KBM-7 (cell line): ENCODE data around the gene TALDO1.

Experiments used
- DNase-seq: peaks from one replicate; pipeline ENCODE4 v3.0.0-alpha.2; 2015
- in situ Hi-C: fragments of 300-500 bp; cut with MboI; formaldehyde crosslinking; loops from 2 replicates; pipeline ENCODE4 v1.14.3; 2020; ENCODE audit warnings: low sequenced_read_pairs, low pct_unique_long_range_greater_than_20kb, mixed read lengths

The TALDO1 gene

GRCh38 chr11:808427-809286 lies 61.4 kb downstream of the TALDO1 start:
- in situ Hi-C loops = no loop called here
- no peak for DNase-seq

GRCh38 chr11:809287-810039 lies 62.2 kb downstream of the TALDO1 start, which contains the start of gene RPLP2:
TSS of gene RPLP2 (plus strand) at chr11:809967. CDS start at chr11:810235, 268 bp downstream.
- in situ Hi-C loops = no loop called here
- peak; percentile 97 for DNase-seq

- no peak for DNase-seq
- in situ Hi-C loops = no loop called here
Measured at GRCh38 chr11:810040-810567, 62.8 kb downstream of the TALDO1 start.

- DNase-seq = no peak
- in situ Hi-C loops = no loop called here
Measured at GRCh38 chr11:811446-812245, 64.4 kb downstream of the TALDO1 start.

- in situ Hi-C loops = no loop called here
- DNase-seq = no peak
Measured at GRCh38 chr11:812390-812789, 65.1 kb downstream of the TALDO1 start.

- DNase-seq = no peak
- in situ Hi-C loops = no loop called here
Measured at GRCh38 chr11:813072-813455, 65.8 kb downstream of the TALDO1 start.

- in situ Hi-C loops = no loop called here
Measured at GRCh38 chr11:813456-814096, 66.3 kb downstream of the TALDO1 start.

More at GRCh38 chr11:813456-814096, 66.3 kb downstream of the TALDO1 start:
- DNase-seq = no peak
